HG02642 (cell line): Measurements from ENCODE around the gene PHF14.
A peak's percentile ranks its signal among the peaks of the same experiment; 100 is the strongest.

ENCODE experiments used
- ATAC-seq: cut with Tn5 transposase; IDR thresholded peaks from one replicate; pipeline ENCODE4 v1.9.1; 2021; ENCODE audit warnings: mild to moderate bottlenecking; ENCODE audit not compliant: unreplicated experiment, poor library complexity

Gene PHF14

GRCh38 chr7:11203224-11203623, 229.6 kb downstream of the PHF14 start:
- no peak for ATAC-seq

DNA sequence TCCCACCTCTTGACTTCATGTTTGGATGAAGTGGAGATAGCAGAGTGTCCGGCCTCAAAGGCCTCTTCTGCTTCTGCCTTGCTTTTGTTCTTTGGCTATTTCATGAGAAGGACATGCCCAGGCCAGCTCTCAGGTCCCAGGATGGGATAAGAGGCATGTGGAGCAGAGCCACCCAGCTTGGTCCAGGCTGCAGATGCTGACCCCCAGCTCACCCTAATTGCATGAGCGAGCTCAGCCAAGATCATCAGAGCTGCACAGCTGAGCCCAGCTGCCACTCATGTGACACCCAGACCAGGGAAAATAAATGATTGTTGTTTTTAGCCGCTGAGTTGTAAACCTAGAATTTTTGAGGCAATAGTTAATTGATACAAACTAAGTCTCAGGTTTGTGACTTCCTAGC, 230.0 kb downstream of the PHF14 start:
- ATAC-seq = no peak

DNA sequence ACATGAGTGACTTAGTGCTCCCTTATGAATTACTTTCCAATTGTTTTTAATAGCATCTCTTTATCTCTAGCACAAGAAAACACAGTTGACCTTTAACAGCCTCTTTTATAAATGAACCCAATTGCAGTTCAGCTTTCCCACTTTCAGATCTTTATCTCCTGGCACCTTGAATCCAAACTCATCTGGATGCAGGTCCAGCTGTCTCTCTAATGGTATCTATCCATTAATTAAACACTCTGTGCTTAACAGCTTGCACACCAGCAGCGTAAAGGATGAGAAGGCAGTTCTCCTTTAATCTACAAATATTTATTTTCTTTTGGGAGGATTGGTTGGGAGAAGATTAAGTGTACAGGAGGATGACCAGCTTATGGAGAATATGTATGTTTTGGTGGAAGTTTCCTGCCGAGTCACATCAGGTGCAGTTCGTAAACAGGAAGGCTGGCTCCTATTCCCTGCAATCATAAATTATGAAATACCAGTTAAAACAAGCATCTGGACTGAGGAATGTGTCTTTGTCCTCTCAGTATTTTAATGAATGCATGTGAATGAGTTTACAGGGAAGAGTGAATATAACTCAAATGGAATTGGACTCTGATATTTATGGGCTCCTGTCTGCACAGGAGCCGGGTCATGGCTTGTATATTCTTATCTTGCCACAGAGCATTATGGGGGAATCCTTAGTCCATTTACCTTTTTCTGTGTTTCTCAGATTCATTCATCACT, 232.7 kb downstream of the PHF14 start:
- ATAC-seq = no peak

GRCh38 chr7:11207565-11207964, 233.9 kb downstream of the PHF14 start:
- ATAC-seq = no peak

GRCh38 chr7:11208883-11209465, 235.3 kb downstream of the PHF14 start:
- ATAC-seq = no peak

DNA sequence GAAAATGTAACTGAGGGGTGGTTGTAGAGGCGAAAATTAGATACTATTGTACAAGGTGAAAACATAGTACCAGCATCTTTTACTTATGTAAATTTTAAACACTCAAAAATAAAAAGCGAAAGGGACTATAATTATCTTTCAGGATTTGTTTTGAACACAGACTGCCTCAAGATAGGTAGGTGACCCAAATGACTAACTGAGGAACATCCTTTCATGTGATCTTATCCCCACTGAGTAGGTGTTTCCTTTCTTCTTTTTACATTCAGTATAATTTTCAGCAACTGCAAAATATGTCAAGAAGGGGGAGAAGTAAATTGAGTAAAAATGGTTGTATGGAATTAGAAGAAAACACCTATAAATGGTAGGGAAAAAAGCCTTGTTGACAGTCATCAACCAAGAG, 236.7 kb downstream of the PHF14 start:
- ATAC-seq = no peak

DNA sequence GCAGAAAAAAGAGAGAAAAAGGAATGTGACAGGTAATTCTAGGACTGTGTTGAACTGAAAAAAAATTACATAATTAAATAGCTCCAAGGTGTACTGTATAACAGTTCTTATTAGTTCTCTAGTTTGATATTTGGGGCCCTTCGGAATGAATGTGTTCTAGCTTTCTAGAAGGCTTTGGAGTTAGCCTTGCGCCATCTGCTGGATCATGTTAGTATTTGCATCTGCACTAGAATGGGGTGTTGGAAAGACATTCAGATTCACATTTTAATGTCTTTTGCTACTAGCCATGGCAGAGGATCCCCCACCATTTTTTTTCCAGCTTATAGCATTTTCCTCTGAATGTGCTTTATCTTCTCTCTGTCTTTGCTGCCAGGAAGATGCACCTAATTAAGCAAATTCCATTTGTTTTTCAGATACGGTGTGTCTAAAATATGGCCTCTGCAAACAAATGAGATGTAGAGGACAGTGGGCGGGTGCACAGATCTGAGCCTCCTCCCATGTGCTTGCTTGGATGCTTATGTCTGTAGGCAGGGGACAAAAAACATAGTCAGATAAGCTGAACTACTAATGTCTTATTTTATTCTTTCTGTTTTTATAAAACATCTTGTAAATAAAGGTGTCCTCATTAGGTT, 238.5 kb downstream of the PHF14 start:
- peak; percentile 84 for ATAC-seq

DNA sequence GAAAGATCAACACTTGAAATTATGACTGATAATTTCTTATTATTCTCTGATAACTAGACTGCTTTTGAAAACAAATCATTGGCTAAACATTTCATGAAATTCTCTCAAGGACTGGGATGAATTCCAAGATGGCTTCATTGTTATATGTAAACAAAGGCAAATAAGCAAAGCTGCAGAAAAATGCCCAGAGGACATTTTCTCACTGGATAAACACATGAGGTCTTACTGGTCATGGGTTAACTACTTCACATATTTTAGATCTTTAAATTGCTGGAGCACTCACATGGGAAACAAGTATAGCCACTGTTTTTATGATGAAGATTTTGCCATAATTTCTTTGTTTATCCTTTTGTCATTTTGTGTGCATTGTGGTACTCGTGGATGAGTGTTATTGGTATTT, 239.1 kb downstream of the PHF14 start:
- no peak for ATAC-seq

GRCh38 chr7:11213266-11213665, 239.6 kb downstream of the PHF14 start:
- no peak for ATAC-seq

GRCh38 chr7:11216276-11216675, 242.6 kb downstream of the PHF14 start:
- no peak for ATAC-seq

DNA sequence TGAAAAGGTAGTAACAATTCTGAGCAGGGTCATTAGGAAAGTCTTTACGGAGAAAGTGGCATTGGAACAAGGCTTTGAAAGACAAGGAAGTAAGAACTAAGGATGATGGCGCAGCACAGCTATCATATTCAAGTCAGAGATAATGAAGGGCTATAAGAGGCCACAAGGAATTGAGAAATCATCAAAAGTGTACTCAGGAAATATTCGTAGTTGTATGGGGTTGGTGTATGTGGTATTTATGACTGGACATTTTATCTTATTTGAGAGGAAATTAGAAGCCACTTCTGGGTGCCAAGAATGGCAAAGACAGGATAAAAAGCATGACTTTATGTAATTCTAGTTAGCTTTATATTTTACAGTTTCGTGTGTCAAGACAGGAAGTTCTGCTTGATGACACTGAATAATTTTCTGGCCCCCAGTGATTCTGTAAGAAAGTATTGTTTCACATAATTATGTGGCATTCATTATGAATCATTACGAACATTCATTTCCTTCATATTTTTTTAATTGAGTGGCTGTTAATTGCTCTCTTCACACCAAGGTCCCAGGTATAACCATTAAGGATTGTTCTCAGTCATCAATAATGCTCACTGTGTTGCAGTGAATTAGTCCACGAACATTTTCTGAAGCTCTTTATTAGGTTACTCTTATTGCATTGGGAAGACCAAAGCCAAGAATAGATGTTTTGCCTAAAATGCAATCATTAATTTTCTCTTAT, 244.3 kb downstream of the PHF14 start:
- no peak for ATAC-seq
